K562 (cell line): ENCODE results near the gene IL36RN. TPM values are rescaled to one million over a fixed set of nuclear protein-coding genes. Genes with fewer than 3 reads are reported as not detected.

Source experiments
- ATAC-seq: fragments of 200-7000 bp; cut with Tn5 transposase; 3 replicates; pipeline ENCODE4 v1.9.1; 2020; ENCODE audit warnings: moderate library complexity
- BruUV-seq: library from RNA; stranded (reverse); fragments of 400-500 nt; replicated peaks from 2 replicates; lab custom pipeline; 2021; lab: Mats Ljungman, UMichigan
- CTCF ChIA-PET: fragments of 300-600 bp; formaldehyde crosslinking; extraction: SDS; loops from one replicate; lab custom pipeline; 2021; ENCODE audit warnings: low intra/inter-chr PET ratio; lab: Yijun Ruan, JAX
- POLR2A ChIA-PET: fragments of 300-600, 350-650 bp; sonication (Branson Sonifier 250); formaldehyde crosslinking; extraction: SDS; loops from one replicate; lab custom pipeline; 2021; ENCODE audit warnings: antibody characterized with exemption, inconsistent platforms; lab: Yijun Ruan, JAX
- DNase-seq, 4 experiments: peaks; one replicate each; pipeline versions ENCODE4 v3.0.0 to v3.0.0-alpha.2; 2011 to 2018; ENCODE audit warnings: low spot score in 3 of 4, mixed read lengths in 3 of 4; ENCODE audit errors: extremely low read depth in 1 of 4
- FAIRE-seq: peaks from 2 replicates; lab custom pipeline; 2011; peaks lifted over from hg19 to GRCh38; lab: Jason Lieb, UNC
- H2AFZ ChIP-seq: 2 replicates; pipeline ENCODE4 v1.6.0; 2011; ENCODE audit warnings: low read depth, low read length, control low read depth, inconsistent platforms
- H3K27ac ChIP-seq: fragments of 200-600 bp; 3 replicates; pipeline ENCODE4 v1.8.0; 2011; ENCODE audit warnings: low read depth, mild to moderate bottlenecking, control low read depth, inconsistent platforms, low read length, moderate library complexity, mixed read lengths; ENCODE audit errors: extremely low read depth
- H3K27me3 ChIP-seq, 2 experiments: fragments of 300-600 bp in 1 of 2; 2 replicates in 1 of 2; 3 replicates in 1 of 2; pipeline versions ENCODE4 v1.6.0 to v1.8.0; 2011; ENCODE audit warnings: inconsistent platforms in 2 of 2, low read length in 2 of 2, mild to moderate bottlenecking in 1 of 2, mixed read lengths in 1 of 2, moderate library complexity in 1 of 2; ENCODE audit not compliant: control insufficient read depth in 2 of 2, insufficient read depth in 2 of 2
- H3K36me3 ChIP-seq: fragments of 300-600 bp; 3 replicates; pipeline ENCODE4 v1.8.0; 2011; ENCODE audit warnings: mild to moderate bottlenecking, low read length, inconsistent platforms; ENCODE audit not compliant: control insufficient read depth, insufficient read depth
- H3K4me1 ChIP-seq, 2 experiments: fragments of 200-600 bp in 1 of 2; replicated peaks in 1 of 2; 2 replicates in 1 of 2; 3 replicates in 1 of 2; pipeline versions ENCODE4 v1.5.1 to v1.8.0; 2011; ENCODE audit warnings: inconsistent platforms in 2 of 2, low read length in 2 of 2, mild to moderate bottlenecking in 1 of 2, mixed read lengths in 1 of 2, moderate library complexity in 1 of 2; ENCODE audit not compliant: control insufficient read depth in 2 of 2, insufficient read depth in 2 of 2
- H3K4me2 ChIP-seq: 2 replicates; pipeline ENCODE4 v1.6.1; 2011; ENCODE audit warnings: low read length, control low read depth, inconsistent platforms, mixed read lengths; ENCODE audit not compliant: insufficient read depth
- H3K4me3 ChIP-seq: fragments of 200-600 bp; sonication (generic), shearing (Covaris generic); 2 replicates; pipeline ENCODE4 v1.5.1; 2016; ENCODE audit warnings: control low read depth, inconsistent platforms
- H3K79me2 ChIP-seq: fragments of 200-600 bp; 3 replicates; pipeline ENCODE4 v1.8.0; 2011; ENCODE audit warnings: low read length, inconsistent platforms; ENCODE audit not compliant: control insufficient read depth, insufficient read depth
- H3K9ac ChIP-seq, 2 experiments: 2 replicates each; pipeline versions ENCODE4 v1.6.0 to v1.6.1; 2011; ENCODE audit warnings: low read depth in 2 of 2, low read length in 2 of 2, control low read depth in 1 of 2, inconsistent platforms in 1 of 2, mild to moderate bottlenecking in 1 of 2, mixed read lengths in 1 of 2; ENCODE audit not compliant: insufficient read depth in 1 of 2
- H3K9me1 ChIP-seq: one replicate; pipeline ENCODE4 v1.6.0; 2011; ENCODE audit warnings: inconsistent platforms, mild to moderate bottlenecking, low read length, moderate library complexity; ENCODE audit not compliant: control insufficient read depth, insufficient read depth
- H3K9me3 ChIP-seq: replicated peaks from 2 replicates; pipeline ENCODE4 v1.5.1; 2011; ENCODE audit warnings: low read depth, low read length, inconsistent platforms; ENCODE audit not compliant: control insufficient read depth, insufficient read depth
- H4K20me1 ChIP-seq: replicated peaks from 2 replicates; pipeline ENCODE4 v1.6.1; 2011; ENCODE audit warnings: low read length, inconsistent platforms, mixed read lengths; ENCODE audit not compliant: control insufficient read depth, insufficient read depth
- CBX1 ChIP-seq: sonication (generic); IDR thresholded peaks from 2 replicates; pipeline ENCODE4 v1.6.1; 2016; ENCODE audit warnings: antibody characterized with exemption, low read depth, mild to moderate bottlenecking
- CCNT2 ChIP-seq: IDR thresholded peaks from 2 replicates; pipeline ENCODE4 v1.6.1; 2011; ENCODE audit warnings: borderline replicate concordance, low read depth, mild to moderate bottlenecking, moderate library complexity, mixed read lengths, low read length; ENCODE audit not compliant: insufficient read length; ENCODE audit errors: extremely low read depth
- CREB5 ChIP-seq: fragments of 250-450 bp; sonication (Bioruptor Pico); IDR thresholded peaks from 2 replicates; pipeline ENCODE4 v1.5.0; 2020; ENCODE audit warnings: mild to moderate bottlenecking
- DDX20 ChIP-seq: fragments of 450-650 bp; IDR thresholded peaks from 2 replicates; pipeline ENCODE4 v1.6.1; 2016; ENCODE audit warnings: missing genetic modification characterization, low read depth, mild to moderate bottlenecking, missing compliant biosample characterization, moderate library complexity
- DPF2 ChIP-seq: fragments of 450-650 bp; IDR thresholded peaks from 2 replicates; pipeline ENCODE4 v1.6.1; 2016
- EWSR1 ChIP-seq: fragments of 450-650 bp; IDR thresholded peaks from 2 replicates; pipeline ENCODE4 v1.6.1; 2018; ENCODE audit warnings: borderline replicate concordance, mild to moderate bottlenecking, low read depth, moderate library complexity; ENCODE audit not compliant: partially characterized antibody
- HLTF ChIP-seq: fragments of 450-650 bp; IDR thresholded peaks from 2 replicates; pipeline ENCODE4 v1.6.1; 2016
- KLF16 ChIP-seq: IDR thresholded peaks from 2 replicates; pipeline ENCODE4 v1.6.1; 2016; ENCODE audit warnings: antibody characterized with exemption
- PTBP1 ChIP-seq: fragments of 200-400 bp; formaldehyde crosslinking; IDR thresholded peaks from 2 replicates; pipeline ENCODE4 v1.6.1; 2017; ENCODE audit warnings: low read depth, low read length
- RBM22 ChIP-seq: fragments of 200-400 bp; formaldehyde crosslinking; IDR thresholded peaks from 2 replicates; pipeline ENCODE4 v1.6.1; 2018; ENCODE audit warnings: low read length, low read depth; ENCODE audit not compliant: poor library complexity, severe bottlenecking
- WGBS: fragments of 100-300 bp; shearing (Covaris generic); methylation state at CpG from one replicate; pipeline ENCODE4 v1.1.6; 2016; ENCODE audit warnings: low coverage, mixed read lengths; ENCODE audit not compliant: insufficient coverage; ENCODE audit errors: missing lambda C conversion rate; 5-methylcytosine and 5-hydroxymethylcytosine counted together
- in situ Hi-C: fragments of 300-500 bp; cut with MboI; formaldehyde crosslinking; loops from 4 replicates; pipeline ENCODE4 v1.15.0; 2018; ENCODE audit warnings: inconsistent platforms, mixed read lengths
- intact Hi-C: fragments of 100-400 bp; cut with micrococcal nuclease; formaldehyde crosslinking; loops from 2 replicates; pipeline ENCODE4 v1.14.2; 2022
- polyA plus RNA-seq, 8 experiments: library from polyadenylated mRNA; depleted of rRNA in 4 of 8; stranded (reverse) in 5 of 8; unstranded in 3 of 8; fragments of >200 nt; fragmentation: Nextera tagmentation in 2 of 8; fragmentation: Illumina TruSeq in 1 of 8; extraction: Ambion mirVana in 2 of 8; extraction: Trizol in 1 of 8; gene quantifications; 2 replicates each; pipeline versions ENCODE4 v1.2.1 to v1.2.3, GENCODE V29; 2011 to 2014; ENCODE audit warnings: inconsistent platforms in 1 of 8, missing spikeins in 1 of 8
- total RNA-seq, 7 experiments: library from RNA; depleted of rRNA in 6 of 7; stranded (reverse); fragments of >200 nt in 6 of 7; fragmentation: Illumina TruSeq in 2 of 7; extraction: Trizol in 2 of 7; gene quantifications; 2 replicates each; pipeline versions ENCODE4 v1.2.1 to v1.2.3, GENCODE V29; 2011 to 2021; ENCODE audit warnings: low replicate concordance in 1 of 7

The IL36RN gene
- total and polyA plus RNA-seq, 9 of the 15 experiments (the other 6 are each of a cell fraction or from before 2014, with no cell fraction given), result not detected

- no peak for FAIRE-seq
- TF ChIP-seq CREB5 (CRISPR knock-in tag), result no peak
- no peak for TF ChIP-seq EWSR1
- TF ChIP-seq DPF2, result no peak
- no peak for TF ChIP-seq CBX1
- no peak for TF ChIP-seq HLTF
- no peak for TF ChIP-seq RBM22
- TF ChIP-seq PTBP1, result no peak
- TF ChIP-seq DDX20, result no peak
- TF ChIP-seq KLF16, result no peak
- TF ChIP-seq CCNT2, result no peak
- H3K4me2 ChIP-seq, result no peak overlapping the region
- peaks cover 4 to 21% of the 10 kb centered on the region in 2 experiments; a peak in 3 of 5 replicates for H3K27me3 ChIP-seq
- H2AFZ ChIP-seq, result no peak overlapping the region
- CTCF ChIA-PET, result interaction anchor here (1.1 kb wide), 1 partner anchor 12 kb away, joined by 3 read pairs; no protein-coding TSS in a partner anchor
- no peaks in the 10 kb centered on the region for H3K4me1 ChIP-seq
- no peak overlapping the region for H3K27ac ChIP-seq
- ATAC-seq, result no peak
- intact Hi-C loops, result no loop called here
- H3K36me3 ChIP-seq, result no peaks in the 10 kb centered on the region
- POLR2A ChIA-PET, result interaction anchor here (1.0 to 1.2 kb wide), 3 partner anchors 9 to 276 kb away, joined by 3 read pairs; no protein-coding TSS in a partner anchor
- no peak overlapping the region for H3K4me3 ChIP-seq
- H4K20me1 ChIP-seq, result no peaks in the 10 kb centered on the region
- no TSS peak for BruUV-seq
- in situ Hi-C loops, result no loop called here
- H3K79me2 ChIP-seq, result no peaks in the 10 kb centered on the region
- no peak overlapping the region for H3K9ac ChIP-seq
- WGBS, result 0% methylated on average over 4 of the region's 4 CpGs
- no peaks in the 10 kb centered on the region for H3K9me3 ChIP-seq
- no peaks in the 10 kb centered on the region for H3K9me1 ChIP-seq
- no peak for DNase-seq
These were observed 32.4 kb downstream of the IL36RN start for GRCh38 chr2:113091231-113091896.
